Upper lobe of left lung (tissue), 6 donors: ENCODE data around the gene SULF2. TPM values are rescaled to one million over a fixed set of nuclear protein-coding genes. Genes with fewer than 3 reads are reported as not detected.
A peak's percentile ranks its signal among the peaks of the same experiment; 100 is the strongest.

Experiments
- ATAC-seq, 2 donors: fragments of 200-7000 bp; cut with Tn5 transposase; one replicate each; pipeline ENCODE4 v1.9.1; 2022; ENCODE audit warnings: mild to moderate bottlenecking in 2 of 2, moderate library complexity in 2 of 2; ENCODE audit not compliant: low FRiP score in 2 of 2
- DNase-seq, 2 donors: peaks; one replicate each; pipeline ENCODE4 v3.0.0-alpha.2; 2019 to 2020
- H3K27ac ChIP-seq, 4 donors: fragments of 200-600 bp; sonication (generic); one replicate each; pipeline ENCODE4 v1.5.1; 2016 to 2019
- H3K27me3 ChIP-seq, 4 donors: fragments of 200-600 bp; sonication (generic); one replicate each; pipeline ENCODE4 v1.5.1; 2017 to 2019
- H3K36me3 ChIP-seq, 4 donors: fragments of 200-600 bp; sonication (generic); one replicate each; pipeline ENCODE4 v1.5.1; 2016 to 2019
- H3K4me1 ChIP-seq, 4 donors: fragments of 200-600 bp; sonication (generic); one replicate each; pipeline ENCODE4 v1.5.1; 2018 to 2019
- H3K4me3 ChIP-seq, 4 donors: fragments of 200-600 bp; sonication (generic); one replicate each; pipeline ENCODE4 v1.5.1; 2017 to 2019; ENCODE audit warnings: mild to moderate bottlenecking in 2 of 4, moderate library complexity in 1 of 4
- H3K9me3 ChIP-seq, 4 donors: fragments of 200-600 bp; sonication (generic); one replicate each; pipeline ENCODE4 v1.5.1; 2018 to 2019
- CTCF ChIP-seq, 6 experiments: fragments of 450-650 bp in 4 of 6; fragments of 200-600 bp in 2 of 6; sonication (generic) in 2 of 6; IDR thresholded peaks; one replicate each; pipeline ENCODE4 v1.5.1; 2016 to 2019; ENCODE audit warnings: antibody characterized with exemption in 6 of 6
- EP300 ChIP-seq, 4 donors: sonication (generic); formaldehyde crosslinking; IDR thresholded peaks; one replicate each; pipeline ENCODE4 v1.5.1; 2017; ENCODE audit warnings: antibody characterized with exemption in 4 of 4, control low read depth in 2 of 4
- POLR2A ChIP-seq, 4 donors: fragments of 450-650 bp; IDR thresholded peaks; one replicate each; pipeline ENCODE4 v1.5.1; 2016 to 2017; ENCODE audit warnings: antibody characterized with exemption in 4 of 4, mild to moderate bottlenecking in 2 of 4
- POLR2AphosphoS5 ChIP-seq, 2 donors: sonication (generic); formaldehyde crosslinking; IDR thresholded peaks; one replicate each; pipeline ENCODE4 v1.5.1; 2017; ENCODE audit warnings: antibody characterized with exemption in 2 of 2
- WGBS, 2 donors: methylation state at CpG; one replicate each; pipeline ENCODE4 v1.1.5; 2017 to 2018; 5-methylcytosine and 5-hydroxymethylcytosine counted together
- total RNA-seq, 6 donors: library from RNA; depleted of rRNA in 4 of 6; stranded (reverse); fragments of >200 nt in 4 of 6; gene quantifications; one replicate each; pipeline versions ENCODE4 v1.1.0 to v1.2.1, GENCODE V29; 2016 to 2021
- donor health status: DM: no; HTN: no; CAD: no; lungs with moderate emphysema.
- donor health status: DM: no; HTN: yes; CAD: no; lungs with severe emphysema.

The SULF2 gene
- total RNA-seq, 6 donors from 2014 or later, result 15.0 to 63.8 (median 21.7) TPM

GRCh38 chr20:47678536-47678935, 106.7 kb downstream of the SULF2 start:
- no peak for ATAC-seq
- WGBS, 2 donors, result 92 to 95% methylated on average over 14 to 17 of the region's 17 CpGs
- Histone ChIP-seq H3K27me3 (no peaks in the 10 kb centered on the region), H3K36me3 (no peaks in the 10 kb centered on the region), H3K4me1 (peaks cover 12 to 18% (median 18%) of the 10 kb centered on the region in 4 donors), H3K27ac (no peak overlapping the region), H3K4me3 (no peak overlapping the region), H3K9me3 (no peaks in the 10 kb centered on the region)
- TF ChIP-seq POLR2A (IDR thresholded peaks at IDR 0.05) (no peak), EP300 (IDR thresholded peaks at IDR 0.05) (no peak), CTCF (IDR thresholded peaks at IDR 0.05) (no peak), POLR2AphosphoS5 (IDR thresholded peaks at IDR 0.05) (no peak)
- DNase-seq, result peak in 1 of 2 donors; percentile 50

- 53 to 56% methylated on average over 13 of the region's 15 CpGs for WGBS, 2 donors
- peak; percentile 41 to 44 for ATAC-seq
Observed at GRCh38 chr20:47677635-47678453, 107.4 kb downstream of the SULF2 start.

GRCh38 chr20:47676912-47677634, 108.2 kb downstream of the SULF2 start:
- WGBS, 2 donors, result 77 to 82% methylated on average over 12 to 18 of the region's 18 CpGs
- Histone ChIP-seq H3K36me3 (no peaks in the 10 kb centered on the region), H3K4me1 (peaks cover 6 to 10% (median 7%) of the 10 kb centered on the region in 4 donors), H3K27ac (no peak overlapping the region), H3K27me3 (no peaks in the 10 kb centered on the region), H3K4me3 (no peak overlapping the region), H3K9me3 (no peaks in the 10 kb centered on the region)
- TF ChIP-seq CTCF (IDR thresholded peaks at IDR 0.05), result no peak
- TF ChIP-seq EP300 (IDR thresholded peaks at IDR 0.05), result no peak
- no peak for TF ChIP-seq POLR2AphosphoS5 (IDR thresholded peaks at IDR 0.05)
- no peak for TF ChIP-seq POLR2A (IDR thresholded peaks at IDR 0.05)
- ATAC-seq, result no peak
- DNase-seq, result no peak

More at GRCh38 chr20:47677635-47678453, 107.4 kb downstream of the SULF2 start:
- H3K9me3 ChIP-seq, result no peaks in the 10 kb centered on the region
- TF ChIP-seq POLR2AphosphoS5 (IDR thresholded peaks at IDR 0.05) (no peak), EP300 (IDR thresholded peaks at IDR 0.05) (no peak), CTCF (IDR thresholded peaks at IDR 0.05) (peak; percentile 52 to 79 (median 66)), POLR2A (IDR thresholded peaks at IDR 0.05) (no peak)
- H3K27me3 ChIP-seq, result no peaks in the 10 kb centered on the region
- H3K36me3 ChIP-seq, result no peaks in the 10 kb centered on the region
- no peak overlapping the region for H3K27ac ChIP-seq
- peak; percentile 54 to 88 for DNase-seq
- no peak overlapping the region for H3K4me3 ChIP-seq
- peaks cover 10 to 17% (median 15%) of the 10 kb centered on the region in 4 donors for H3K4me1 ChIP-seq

- Histone ChIP-seq H3K27ac (no peak overlapping the region), H3K27me3 (no peaks in the 10 kb centered on the region)
- DNase-seq, result peak in 1 of 2 donors; percentile 69
Observed at GRCh38 chr20:47676219-47676721, 109.0 kb downstream of the SULF2 start.

More at GRCh38 chr20:47676219-47676721, 109.0 kb downstream of the SULF2 start:
- H3K36me3 ChIP-seq, result no peaks in the 10 kb centered on the region
- no peaks in the 10 kb centered on the region for H3K9me3 ChIP-seq
- no peak overlapping the region for H3K4me3 ChIP-seq
- TF ChIP-seq CTCF (IDR thresholded peaks at IDR 0.05) (no peak), POLR2AphosphoS5 (IDR thresholded peaks at IDR 0.05) (no peak), EP300 (IDR thresholded peaks at IDR 0.05) (no peak), POLR2A (IDR thresholded peaks at IDR 0.05) (no peak)
- peaks cover 0 to 3% (median 0%) of the 10 kb centered on the region in 4 donors for H3K4me1 ChIP-seq
- no peak for ATAC-seq
- WGBS, 2 donors, result 86 to 91% methylated on average over 8 to 18 of the region's 20 CpGs
